Pons (tissue), 1 donor: Measurements from ENCODE around the gene SYNPO2.
A peak's percentile ranks its signal among the peaks of the same experiment; 100 is the strongest.
"Not testable (repeated sequence)": the region's sequence is repeated elsewhere in the genome, so short reads cannot be mapped to it uniquely, and the experiment has no call there.

Experiments
- DNase-seq: peaks from one replicate; pipeline ENCODE4 v3.0.0-alpha.2; 2016; ENCODE audit warnings: low spot score

Gene SYNPO2

DNA sequence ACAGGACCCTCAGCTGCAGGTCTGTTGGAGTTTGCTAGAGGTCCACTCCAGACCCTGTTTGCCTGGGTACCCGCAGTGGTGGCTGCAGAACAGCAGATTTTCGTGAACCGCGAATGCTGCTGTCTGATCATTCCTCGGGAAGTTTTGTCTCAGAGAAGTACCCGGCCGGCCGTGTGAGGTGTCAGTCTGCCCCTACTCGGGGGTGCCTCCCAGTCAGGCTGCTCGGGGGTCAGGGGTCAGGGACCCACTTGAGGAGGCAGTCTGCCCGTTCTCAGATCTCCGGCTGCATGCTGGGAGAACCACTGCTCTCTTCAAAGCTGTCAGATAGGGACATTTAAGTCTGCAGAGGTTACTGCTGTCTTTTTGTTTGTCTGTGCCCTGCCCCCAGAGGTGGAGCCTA lies 178.5 kb downstream of the SYNPO2 start:
- not testable (repeated sequence) for DNase-seq

GRCh38 chr4:119067670-119068360 lies 179.2 kb downstream of the SYNPO2 start:
- DNase-seq, result not testable (repeated sequence)

- no peak for DNase-seq
Measured at GRCh38 chr4:119068529-119068962, 179.9 kb downstream of the SYNPO2 start.

GRCh38 chr4:119070301-119070700 lies 181.6 kb downstream of the SYNPO2 start:
- no peak for DNase-seq

GRCh38 chr4:119080721-119081541 lies 192.3 kb downstream of the SYNPO2 start:
- no peak for DNase-seq

DNA sequence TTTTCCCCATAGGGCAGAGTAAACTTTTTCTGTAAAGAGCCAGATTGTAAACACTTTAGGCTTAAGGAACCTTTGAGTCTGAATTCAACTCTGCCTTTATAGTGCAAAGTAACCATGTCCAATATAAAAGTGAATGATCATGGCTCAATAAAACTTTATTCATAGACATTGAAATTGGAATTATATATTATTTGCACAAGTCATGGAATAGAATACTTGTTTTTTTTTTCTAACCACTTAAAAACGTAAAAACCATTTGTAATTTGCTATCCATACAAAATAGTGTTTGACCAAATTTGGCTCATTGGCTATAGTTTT lies 192.8 kb downstream of the SYNPO2 start:
- no peak for DNase-seq

DNA sequence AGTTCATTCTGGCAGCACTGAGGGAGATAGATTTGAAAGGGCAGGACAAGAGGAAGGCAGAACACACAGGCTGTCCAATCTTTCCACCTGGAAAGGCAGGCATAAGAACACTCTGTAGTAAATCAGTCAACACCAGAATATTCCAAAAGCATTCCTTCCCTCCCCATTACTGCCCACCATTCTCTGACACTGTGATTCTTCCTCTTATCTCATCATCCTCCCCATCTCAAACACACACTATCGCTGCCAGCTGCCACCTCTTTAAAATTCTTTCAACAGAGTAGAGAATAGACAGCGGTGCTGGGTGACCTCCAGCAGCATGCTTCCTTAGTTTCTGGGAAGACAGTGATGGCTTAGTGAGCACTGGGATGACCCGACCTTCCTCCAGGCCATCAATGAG lies 193.3 kb downstream of the SYNPO2 start:
- no peak for DNase-seq

GRCh38 chr4:119082661-119083060 lies 194.0 kb downstream of the SYNPO2 start:
- DNase-seq, result no peak

DNA sequence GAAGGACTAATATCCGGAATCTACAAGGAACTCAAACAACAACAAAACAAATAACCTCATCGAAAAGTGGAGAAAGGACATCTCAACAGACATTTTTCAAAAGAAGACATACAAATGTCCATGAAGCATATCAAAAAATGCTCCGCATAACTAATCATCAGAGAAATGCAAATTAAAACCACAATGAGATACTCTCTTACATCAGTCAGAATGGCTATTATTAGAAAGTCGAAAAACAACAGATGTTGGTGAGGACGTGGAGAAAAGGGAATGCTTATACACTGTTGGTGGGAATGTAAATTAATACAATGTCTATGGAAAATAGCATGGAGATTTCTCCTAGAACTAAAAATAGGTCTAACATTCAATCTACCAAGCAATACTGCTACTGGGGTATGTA lies 195.9 kb downstream of the SYNPO2 start:
- no peak for DNase-seq

DNA sequence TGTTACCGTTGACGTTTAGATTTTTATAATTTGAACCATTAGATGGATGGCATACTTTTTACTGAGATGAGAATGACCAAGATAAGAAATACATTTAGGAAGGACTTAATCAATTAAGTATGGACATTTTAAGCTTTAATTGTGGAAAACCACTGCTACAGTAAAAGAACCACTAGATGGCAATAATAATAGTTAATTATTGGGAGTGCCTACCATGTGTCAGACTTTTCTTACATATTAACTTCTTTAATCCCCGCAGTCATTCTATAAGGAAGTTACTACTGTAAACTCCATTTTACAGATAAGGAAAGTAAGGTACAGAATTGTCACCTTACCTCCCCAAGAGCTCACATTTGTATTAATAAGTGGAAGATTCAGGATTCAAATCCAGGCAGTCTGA lies 198.5 kb downstream of the SYNPO2 start:
- DNase-seq, result no peak

DNA sequence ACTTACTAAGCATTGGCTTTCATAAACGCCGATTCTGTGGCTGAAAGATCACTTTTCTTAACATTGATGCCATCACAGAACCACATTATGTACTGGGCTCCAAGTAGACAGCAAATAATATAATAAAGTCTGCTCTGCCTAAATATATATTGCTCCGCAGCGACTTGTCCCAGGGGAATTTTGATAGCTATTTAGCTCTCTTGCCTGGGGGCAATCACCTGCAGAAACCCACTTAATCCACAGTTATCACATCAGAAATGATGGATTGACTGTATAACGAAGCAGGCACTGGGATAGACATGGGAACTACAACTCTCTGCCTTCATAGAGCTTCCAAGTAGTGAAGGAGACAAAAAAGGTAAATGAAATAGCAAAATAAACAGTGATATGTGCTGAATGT lies 199.0 kb downstream of the SYNPO2 start:
- DNase-seq, result no peak

- no peak for DNase-seq
Measured at GRCh38 chr4:119093042-119093827, 204.6 kb downstream of the SYNPO2 start.

- no peak for DNase-seq
Measured at GRCh38 chr4:119097282-119097900, 208.7 kb downstream of the SYNPO2 start.

DNA sequence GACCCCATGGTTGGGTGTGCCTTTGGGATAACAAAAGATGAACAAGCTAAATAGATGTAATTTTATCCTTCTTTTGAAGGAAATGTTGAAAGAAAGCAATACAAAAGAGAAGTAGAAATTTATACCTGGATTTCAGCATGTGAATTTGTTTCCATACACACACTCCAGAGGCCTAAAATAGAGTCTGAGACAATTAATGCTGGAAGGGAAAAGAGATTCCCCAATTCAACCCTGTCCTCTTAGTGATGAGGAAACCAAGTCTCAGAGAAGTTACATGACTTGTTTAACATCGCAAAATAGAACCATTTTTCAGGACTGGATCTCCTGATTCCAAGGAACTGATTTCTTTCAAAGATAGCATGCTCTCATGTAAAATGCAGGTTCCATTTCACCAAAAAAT lies 209.7 kb downstream of the SYNPO2 start:
- no peak for DNase-seq

GRCh38 chr4:119099227-119099810 lies 210.7 kb downstream of the SYNPO2 start:
- no peak for DNase-seq

DNA sequence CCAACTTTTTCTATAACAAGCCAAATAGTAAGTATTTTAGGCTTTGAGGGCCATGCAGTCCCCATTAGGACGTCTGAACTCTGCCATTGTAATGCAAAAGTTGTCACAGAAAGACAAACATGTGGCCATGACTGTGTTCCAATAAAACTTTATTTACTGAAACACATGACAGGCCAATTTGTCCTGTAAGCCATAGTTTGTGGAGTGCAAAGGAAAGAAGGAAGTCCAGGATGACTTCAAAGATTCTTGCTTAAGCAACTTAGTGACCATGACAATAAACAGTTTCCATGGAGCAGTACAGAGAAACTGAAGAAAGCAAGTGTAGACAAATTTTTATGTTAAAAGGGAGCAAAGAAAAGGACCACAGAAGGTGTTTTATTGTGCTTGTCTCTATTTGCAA lies 212.0 kb downstream of the SYNPO2 start:
- DNase-seq, result no peak

DNA sequence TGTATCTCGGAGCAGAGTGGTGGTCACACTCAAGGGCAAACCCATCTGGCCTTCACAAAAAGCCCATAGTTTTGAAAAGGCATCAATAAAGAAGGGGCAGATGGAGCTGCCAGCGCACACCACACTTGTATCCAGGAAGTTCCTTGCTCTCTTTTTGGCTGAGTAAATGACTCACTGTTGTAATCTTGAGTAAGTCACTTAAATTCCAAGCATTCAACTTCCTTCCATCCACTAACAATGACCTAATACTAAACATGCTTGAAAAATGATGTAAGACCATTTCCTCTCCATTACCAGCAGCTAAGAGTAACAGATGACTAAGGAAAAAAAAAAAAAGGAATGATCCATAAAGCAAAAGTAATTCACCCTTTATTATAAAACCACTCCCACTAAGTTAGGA lies 214.6 kb downstream of the SYNPO2 start:
- peak; percentile 17 for DNase-seq

- no peak for DNase-seq
Measured at GRCh38 chr4:119104644-119105273, 216.1 kb downstream of the SYNPO2 start.

DNA sequence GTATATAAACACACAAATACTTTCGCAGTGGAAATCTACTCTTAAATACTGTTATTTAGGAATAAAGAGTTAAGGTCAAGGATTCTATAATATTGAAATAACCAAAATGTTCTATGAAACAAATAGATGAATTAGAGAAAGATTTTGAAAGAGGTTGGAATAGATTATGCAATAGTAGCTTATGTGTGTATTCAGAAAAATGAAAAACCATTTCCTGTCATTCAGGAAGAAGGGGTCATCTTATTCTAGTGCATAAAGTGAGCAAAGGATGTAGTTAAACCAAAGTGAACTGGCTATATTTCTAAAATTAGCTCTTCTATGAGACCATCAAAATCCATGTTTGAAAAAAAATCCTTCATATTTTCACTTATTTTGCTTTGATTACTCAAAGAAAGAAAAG lies 217.0 kb downstream of the SYNPO2 start:
- no peak for DNase-seq

DNA sequence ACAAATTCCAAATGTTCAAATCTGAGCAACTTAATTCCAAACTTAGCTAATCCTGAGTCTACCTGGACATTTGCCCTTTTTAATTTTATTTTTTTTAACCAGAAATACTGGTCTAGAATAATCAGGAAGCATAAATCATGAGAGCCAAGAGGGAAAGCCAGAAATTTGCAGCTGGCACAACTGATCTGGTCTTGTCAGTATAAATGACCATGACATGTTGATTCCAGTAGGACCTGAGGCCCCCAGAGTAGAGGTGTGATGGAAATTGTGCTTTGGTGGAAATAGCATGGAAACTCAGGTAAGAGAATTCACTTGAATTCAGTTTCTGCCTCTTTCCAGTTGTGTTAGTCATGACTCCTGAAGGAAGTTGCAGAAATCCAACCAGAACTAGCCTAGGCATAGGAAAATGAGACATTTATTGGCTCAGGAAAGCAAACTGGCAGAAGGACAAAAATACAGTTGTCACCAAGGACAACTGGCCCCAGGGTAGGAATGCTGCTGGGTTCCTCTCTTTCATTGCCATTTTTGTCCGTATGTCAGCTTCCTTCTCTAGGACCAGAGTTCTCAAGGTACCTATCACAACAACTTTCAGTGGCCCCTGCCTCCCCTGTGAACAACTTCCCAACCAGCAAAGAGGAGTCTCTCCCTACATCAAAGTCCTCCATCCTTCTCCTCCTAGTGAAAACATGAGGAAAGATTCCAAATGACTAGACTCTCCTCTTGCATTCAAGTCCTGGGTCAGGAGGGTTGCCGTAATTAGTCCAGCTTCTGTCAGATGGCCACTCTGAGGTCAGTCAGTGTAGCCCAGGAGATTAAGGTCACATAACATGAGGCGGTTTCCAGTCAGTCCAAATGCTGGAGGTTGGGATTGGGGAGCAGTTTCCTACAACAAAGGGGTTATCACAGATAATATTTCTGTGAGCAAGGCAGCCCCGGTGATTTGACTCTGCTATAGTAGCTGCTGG lies 217.7 kb downstream of the SYNPO2 start:
- DNase-seq, result no peak
